GM21723 (cell line): ENCODE data around the gene DCBLD1.

ENCODE experiments used
- ATAC-seq: cut with Tn5 transposase; IDR thresholded peaks from one replicate; pipeline ENCODE4 v1.9.1; 2021; ENCODE audit warnings: mild to moderate bottlenecking, moderate library complexity; ENCODE audit not compliant: unreplicated experiment

The DCBLD1 gene

GRCh38 chr6:117521791-117522502, 39.5 kb downstream of the DCBLD1 start:
- ATAC-seq: no peak

- no peak for ATAC-seq
Measured at GRCh38 chr6:117525607-117526006, 43.1 kb downstream of the DCBLD1 start.

- ATAC-seq: no peak
Measured at GRCh38 chr6:117530467-117531242, 48.2 kb downstream of the DCBLD1 start.

- ATAC-seq: no peak
Measured at GRCh38 chr6:117531346-117531745, 48.9 kb downstream of the DCBLD1 start.

- ATAC-seq: no peak
Measured at GRCh38 chr6:117531809-117532725, 49.6 kb downstream of the DCBLD1 start.

- no peak for ATAC-seq
Measured at GRCh38 chr6:117533775-117534174, 51.3 kb downstream of the DCBLD1 start.

GRCh38 chr6:117534974-117535373, 52.5 kb downstream of the DCBLD1 start:
- no peak for ATAC-seq

GRCh38 chr6:117536317-117536716, 53.8 kb downstream of the DCBLD1 start:
- no peak for ATAC-seq

- no peak for ATAC-seq
Measured at GRCh38 chr6:117538615-117539014, 56.1 kb downstream of the DCBLD1 start.

GRCh38 chr6:117540670-117541069, 58.2 kb downstream of the DCBLD1 start:
- ATAC-seq: no peak

GRCh38 chr6:117542493-117542892, 60.0 kb downstream of the DCBLD1 start:
- no peak for ATAC-seq

- no peak for ATAC-seq
Measured at GRCh38 chr6:117544716-117545115, 62.2 kb downstream of the DCBLD1 start.

GRCh38 chr6:117545161-117545595, 62.7 kb downstream of the DCBLD1 start:
- no peak for ATAC-seq

GRCh38 chr6:117546674-117547073, 64.2 kb downstream of the DCBLD1 start:
- no peak for ATAC-seq

- no peak for ATAC-seq
Measured at GRCh38 chr6:117547688-117548621, 65.5 kb downstream of the DCBLD1 start.

- ATAC-seq: no peak
Measured at GRCh38 chr6:117548797-117549301, 66.4 kb downstream of the DCBLD1 start.

GRCh38 chr6:117549611-117550010, 67.1 kb downstream of the DCBLD1 start:
- ATAC-seq: no peak

GRCh38 chr6:117550078-117550600, 67.7 kb downstream of the DCBLD1 start:
- no peak for ATAC-seq

GRCh38 chr6:117550618-117551242, 68.3 kb downstream of the DCBLD1 start:
- ATAC-seq: no peak
